GM12874 (cell line): ENCODE data around the gene ETV3L.

ENCODE experiments used
- CTCF ChIP-seq: IDR thresholded peaks from 2 replicates; pipeline ENCODE4 v1.5.1; 2011; ENCODE audit warnings: low read depth, mild to moderate bottlenecking, control low read depth, low read length, moderate library complexity; ENCODE audit not compliant: insufficient read depth

The ETV3L gene

GRCh38 chr1:157108448-157108847, 8.8 kb upstream of the ETV3L start:
- no peak for TF ChIP-seq CTCF

GRCh38 chr1:157107702-157108101, 8.1 kb upstream of the ETV3L start:
- no peak for TF ChIP-seq CTCF

- no peak for TF ChIP-seq CTCF
These were observed 7.2 kb upstream of the ETV3L start for GRCh38 chr1:157106813-157107189.

- TF ChIP-seq CTCF, result no peak
These were observed 6.6 kb upstream of the ETV3L start for GRCh38 chr1:157105988-157106812.

GRCh38 chr1:157105298-157105987, 5.8 kb upstream of the ETV3L start:
- no peak for TF ChIP-seq CTCF

GRCh38 chr1:157104598-157105293, 5.1 kb upstream of the ETV3L start:
- TF ChIP-seq CTCF, result no peak

- no peak for TF ChIP-seq CTCF
These were observed 3.7 kb upstream of the ETV3L start for GRCh38 chr1:157103268-157103667.
